Right lobe of liver (tissue), 4 donors: ENCODE results near the gene CDHR3.

Experiments
- POLR2A ChIP-seq: fragments of 450-650 bp; IDR thresholded peaks from one replicate; pipeline ENCODE4 v1.6.1; 2017; ENCODE audit warnings: antibody characterized with exemption, mild to moderate bottlenecking
- TF ChIP-seq, protein P1 (sequence below), 4 donors: fragments of 200-600 bp in 3 of 4; fragments of 450-650 bp in 1 of 4; IDR thresholded peaks; one replicate each; pipeline versions ENCODE4 v1.5.1 to v1.8.0; 2016 to 2022; ENCODE audit warnings: antibody characterized with exemption in 4 of 4, mild to moderate bottlenecking in 2 of 4
- donor health status: DM: no; HTN: no; CAD: no.
- donor health status: DM: no; HTN: no; CAD: no.
- donor health status: DM: no; HTN: yes; CAD: no.

DNA sequence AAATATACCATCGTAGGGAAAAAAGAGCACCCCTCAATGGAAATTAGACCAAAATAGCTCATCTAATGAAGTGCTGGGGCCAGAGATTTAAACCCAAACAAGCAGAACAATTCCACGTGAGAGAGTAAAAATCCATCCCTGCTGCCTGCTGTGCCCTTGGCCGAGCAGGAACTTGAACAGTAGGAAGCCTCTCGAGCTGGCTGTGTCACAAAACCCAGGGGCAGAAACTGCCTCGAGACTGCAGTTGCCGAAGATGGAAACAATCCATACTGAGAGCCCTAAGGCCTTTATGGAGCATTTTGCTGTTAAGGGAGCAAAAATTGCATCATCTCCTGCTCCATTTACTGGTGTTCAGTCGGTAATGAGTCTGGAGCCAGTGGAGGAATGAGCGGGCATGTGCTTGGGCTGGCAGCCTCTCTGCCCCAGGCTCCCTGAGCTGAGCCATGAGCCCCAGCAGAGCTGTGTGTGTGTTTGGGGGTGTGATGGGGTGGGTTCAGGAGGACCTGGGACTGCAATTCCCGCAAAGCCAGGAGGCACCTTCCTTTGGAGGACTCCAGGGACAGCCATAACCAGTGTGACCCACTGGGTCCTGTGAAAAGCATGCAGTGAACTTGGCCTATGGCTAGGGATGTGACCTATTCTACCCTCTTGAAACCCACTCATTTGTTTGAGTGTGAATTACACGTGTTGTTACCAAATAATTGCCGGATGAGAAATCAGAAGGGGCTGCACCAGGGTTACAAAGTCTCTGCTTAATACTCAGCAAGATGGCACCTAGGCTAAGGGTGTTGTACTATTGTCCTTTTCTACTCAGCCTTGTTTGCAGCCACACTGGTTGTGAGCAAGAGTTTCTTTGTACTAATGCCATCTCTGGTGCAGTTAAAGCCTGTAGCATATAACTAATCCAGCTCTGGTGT lies 58.3 kb downstream of the CDHR3 start:
- TF ChIP-seq, protein P1, sequence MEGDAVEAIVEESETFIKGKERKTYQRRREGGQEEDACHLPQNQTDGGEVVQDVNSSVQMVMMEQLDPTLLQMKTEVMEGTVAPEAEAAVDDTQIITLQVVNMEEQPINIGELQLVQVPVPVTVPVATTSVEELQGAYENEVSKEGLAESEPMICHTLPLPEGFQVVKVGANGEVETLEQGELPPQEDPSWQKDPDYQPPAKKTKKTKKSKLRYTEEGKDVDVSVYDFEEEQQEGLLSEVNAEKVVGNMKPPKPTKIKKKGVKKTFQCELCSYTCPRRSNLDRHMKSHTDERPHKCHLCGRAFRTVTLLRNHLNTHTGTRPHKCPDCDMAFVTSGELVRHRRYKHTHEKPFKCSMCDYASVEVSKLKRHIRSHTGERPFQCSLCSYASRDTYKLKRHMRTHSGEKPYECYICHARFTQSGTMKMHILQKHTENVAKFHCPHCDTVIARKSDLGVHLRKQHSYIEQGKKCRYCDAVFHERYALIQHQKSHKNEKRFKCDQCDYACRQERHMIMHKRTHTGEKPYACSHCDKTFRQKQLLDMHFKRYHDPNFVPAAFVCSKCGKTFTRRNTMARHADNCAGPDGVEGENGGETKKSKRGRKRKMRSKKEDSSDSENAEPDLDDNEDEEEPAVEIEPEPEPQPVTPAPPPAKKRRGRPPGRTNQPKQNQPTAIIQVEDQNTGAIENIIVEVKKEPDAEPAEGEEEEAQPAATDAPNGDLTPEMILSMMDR (IDR thresholded peaks at IDR 0.05) = no peak
- TF ChIP-seq POLR2A = no peak
